A673 (cell line): ENCODE results near the gene CHST15.
A peak's percentile ranks its signal among the peaks of the same experiment; 100 is the strongest.

Experiments
- EZH2 ChIP-seq: fragments of 200-600 bp; sonication (generic); IDR thresholded peaks from 2 replicates; pipeline ENCODE4 v1.6.1; 2017; ENCODE audit warnings: borderline replicate concordance, low read depth, mild to moderate bottlenecking, mixed read lengths, antibody characterized with exemption, low read length; ENCODE audit not compliant: poor library complexity, severe bottlenecking
- TF ChIP-seq, protein P1 (sequence below): fragments of 300-800, 200-600 bp; sonication (generic); conservative IDR thresholded peaks from 2 replicates; pipeline ENCODE4 v1.5.1; 2017; ENCODE audit warnings: low read depth, mild to moderate bottlenecking, antibody characterized with exemption, low read length, moderate library complexity, mixed read lengths

DNA sequence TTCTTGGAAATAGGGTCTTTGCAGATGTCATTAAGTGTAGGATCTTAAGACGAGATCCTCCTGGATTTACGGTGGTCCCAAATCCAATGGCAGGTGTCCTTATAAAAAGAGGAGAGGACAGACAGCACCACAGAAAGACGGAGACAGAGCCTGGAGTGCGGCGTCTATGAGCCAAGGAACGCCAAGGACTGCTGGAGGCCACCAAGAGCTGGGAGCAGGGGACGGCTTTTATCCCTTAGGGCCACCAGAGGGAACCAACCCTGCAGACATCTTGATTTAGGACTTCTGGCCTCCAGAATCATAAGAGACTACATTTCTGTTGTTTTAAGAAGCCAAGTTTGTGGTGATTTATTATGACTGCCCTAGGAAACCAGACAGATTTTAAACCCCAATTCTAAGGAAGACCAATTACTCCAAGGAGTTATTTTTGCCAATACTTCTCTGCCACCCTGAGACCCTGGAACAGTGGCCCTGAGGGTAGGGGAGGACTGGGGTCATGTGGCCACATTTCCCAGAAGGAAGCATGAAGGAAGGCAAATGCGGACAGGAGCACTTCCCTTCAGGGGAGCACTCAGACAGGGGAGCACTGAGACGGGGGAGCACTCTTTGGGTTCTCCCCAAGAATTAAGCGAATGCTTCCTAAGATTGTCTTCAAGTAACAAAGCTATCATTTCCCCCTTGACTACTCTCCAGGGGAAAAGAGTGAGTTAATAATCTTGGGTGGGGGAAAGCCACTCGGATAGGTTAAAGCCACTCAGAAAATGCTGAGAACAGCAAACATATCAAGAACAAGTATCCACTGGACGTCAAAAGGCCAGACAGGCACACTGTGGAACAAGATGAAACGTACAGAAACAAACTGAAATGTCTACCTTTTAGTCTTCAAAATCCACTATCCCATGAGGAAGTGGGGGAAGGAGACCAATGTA lies 67.5 kb downstream of the CHST15 start:
- TF ChIP-seq, protein P1, sequence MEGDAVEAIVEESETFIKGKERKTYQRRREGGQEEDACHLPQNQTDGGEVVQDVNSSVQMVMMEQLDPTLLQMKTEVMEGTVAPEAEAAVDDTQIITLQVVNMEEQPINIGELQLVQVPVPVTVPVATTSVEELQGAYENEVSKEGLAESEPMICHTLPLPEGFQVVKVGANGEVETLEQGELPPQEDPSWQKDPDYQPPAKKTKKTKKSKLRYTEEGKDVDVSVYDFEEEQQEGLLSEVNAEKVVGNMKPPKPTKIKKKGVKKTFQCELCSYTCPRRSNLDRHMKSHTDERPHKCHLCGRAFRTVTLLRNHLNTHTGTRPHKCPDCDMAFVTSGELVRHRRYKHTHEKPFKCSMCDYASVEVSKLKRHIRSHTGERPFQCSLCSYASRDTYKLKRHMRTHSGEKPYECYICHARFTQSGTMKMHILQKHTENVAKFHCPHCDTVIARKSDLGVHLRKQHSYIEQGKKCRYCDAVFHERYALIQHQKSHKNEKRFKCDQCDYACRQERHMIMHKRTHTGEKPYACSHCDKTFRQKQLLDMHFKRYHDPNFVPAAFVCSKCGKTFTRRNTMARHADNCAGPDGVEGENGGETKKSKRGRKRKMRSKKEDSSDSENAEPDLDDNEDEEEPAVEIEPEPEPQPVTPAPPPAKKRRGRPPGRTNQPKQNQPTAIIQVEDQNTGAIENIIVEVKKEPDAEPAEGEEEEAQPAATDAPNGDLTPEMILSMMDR: 0 out of 2 replicates have a peak, but pooled peaks have one; percentile 30
- no peak for TF ChIP-seq EZH2
